MM.1S (cell line): Measurements from ENCODE around the gene CDC25B.

ENCODE experiments used
- DNase-seq: peaks from one replicate; pipeline ENCODE4 v3.0.0-alpha.2; 2015
- H2AFZ ChIP-seq: fragments of 300-600 bp; sonication (generic); 2 replicates; pipeline ENCODE4 v1.6.0; 2016; ENCODE audit warnings: antibody characterized with exemption, low read length
- H3F3A ChIP-seq: fragments of 300-600 bp; sonication (generic); 2 replicates; pipeline ENCODE4 v1.6.1; 2016; ENCODE audit warnings: mild to moderate bottlenecking, antibody characterized with exemption, low read length, moderate library complexity, mixed read lengths; ENCODE audit not compliant: insufficient read depth
- H3K27ac ChIP-seq: fragments of 300-600 bp; sonication (generic); 2 replicates; pipeline ENCODE4 v1.5.1; 2016; ENCODE audit warnings: mild to moderate bottlenecking, low read length
- H3K27me3 ChIP-seq: fragments of 300-600 bp; sonication (generic); replicated peaks from 2 replicates; pipeline ENCODE4 v1.6.0; 2016; ENCODE audit warnings: low read length; ENCODE audit not compliant: insufficient read depth
- H3K36me3 ChIP-seq: fragments of 300-600 bp; sonication (generic); replicated peaks from 2 replicates; pipeline ENCODE4 v1.6.1; 2016; ENCODE audit warnings: mild to moderate bottlenecking, low read length, mixed read lengths; ENCODE audit not compliant: insufficient read depth
- H3K4me1 ChIP-seq: fragments of 300-600 bp; sonication (generic); 2 replicates; pipeline ENCODE4 v1.6.1; 2016; ENCODE audit warnings: low read length, mixed read lengths
- H3K4me2 ChIP-seq: fragments of 300-600 bp; sonication (generic); 2 replicates; pipeline ENCODE4 v1.6.0; 2016; ENCODE audit warnings: low read depth, low read length
- H3K4me3 ChIP-seq: fragments of 300-600 bp; sonication (generic); 2 replicates; pipeline ENCODE4 v1.5.1; 2016; ENCODE audit warnings: low read length, mixed read lengths
- H3K79me2 ChIP-seq: fragments of 300-600 bp; sonication (generic); 2 replicates; pipeline ENCODE4 v1.6.1; 2016; ENCODE audit warnings: mixed run types, low read length, mixed read lengths
- H3K9ac ChIP-seq: fragments of 300-600 bp; sonication (generic); 2 replicates; pipeline ENCODE4 v1.6.1; 2016; ENCODE audit warnings: low read length, mixed read lengths
- H3K9me2 ChIP-seq: fragments of 300-600 bp; sonication (generic); replicated peaks from 2 replicates; pipeline ENCODE4 v1.6.1; 2016; ENCODE audit warnings: mild to moderate bottlenecking, low read length, mixed read lengths; ENCODE audit not compliant: insufficient read depth
- H3K9me3 ChIP-seq: fragments of 300-600 bp; sonication (generic); replicated peaks from 2 replicates; pipeline ENCODE4 v1.6.1; 2016; ENCODE audit warnings: mild to moderate bottlenecking, low read length, mixed read lengths; ENCODE audit not compliant: insufficient read depth
- H4K20me1 ChIP-seq: fragments of 300-600 bp; sonication (generic); 2 replicates; pipeline ENCODE4 v1.6.1; 2016; ENCODE audit warnings: mild to moderate bottlenecking, low read length, moderate library complexity, mixed read lengths; ENCODE audit not compliant: insufficient read depth
- CTCF ChIP-seq: fragments of 300-600 bp; sonication (generic); IDR thresholded peaks from 2 replicates; pipeline ENCODE4 v1.5.1; 2016; ENCODE audit warnings: antibody characterized with exemption, low read length, mixed read lengths
- EZH2 ChIP-seq: fragments of 300-600 bp; sonication (generic); optimal IDR thresholded peaks from 2 replicates; pipeline ENCODE3; 2017; ENCODE audit warnings: low read depth, mild to moderate bottlenecking, antibody characterized with exemption, low read length, mixed read lengths
- EZH2phosphoT487 ChIP-seq: fragments of 300-600 bp; sonication (generic); IDR thresholded peaks from 2 replicates; pipeline ENCODE4 v1.6.1; 2018; ENCODE audit warnings: antibody characterized with exemption, low read length

CDC25B gene

GRCh38 chr20:3800878-3801260 lies 4.8 kb downstream of the CDC25B start:
- Histone ChIP-seq H3K27ac (no peak overlapping the region), H3K9ac (no peak overlapping the region), H2AFZ (no peak overlapping the region), H3K4me2 (no peak overlapping the region), H3K27me3 (no peaks in the 10 kb centered on the region), H3K36me3 (peaks cover 3% of the 10 kb centered on the region), H3K9me2 (no peaks in the 10 kb centered on the region), H3K9me3 (no peaks in the 10 kb centered on the region), H3F3A (peaks cover 21% of the 10 kb centered on the region), H3K4me1 (peaks cover 23% of the 10 kb centered on the region), H3K79me2 (peaks cover 49% of the 10 kb centered on the region), H3K4me3 (no peak overlapping the region), H4K20me1 (no peaks in the 10 kb centered on the region)
- DNase-seq = no peak
- TF ChIP-seq EZH2phosphoT487 = no peak
- TF ChIP-seq EZH2 = no peak
- TF ChIP-seq CTCF = no peak

GRCh38 chr20:3801299-3801698 lies 5.2 kb downstream of the CDC25B start:
- no peak overlapping the region for H3K4me2 ChIP-seq
- H3F3A ChIP-seq = peaks cover 21% of the 10 kb centered on the region
- no peak for DNase-seq
- no peaks in the 10 kb centered on the region for H3K9me3 ChIP-seq
- H2AFZ ChIP-seq = no peak overlapping the region
- TF ChIP-seq EZH2 = no peak
- no peak for TF ChIP-seq CTCF
- no peak for TF ChIP-seq EZH2phosphoT487
- no peaks in the 10 kb centered on the region for H3K27me3 ChIP-seq
- no peak overlapping the region for H3K4me3 ChIP-seq
- H3K27ac ChIP-seq = no peak overlapping the region
- peaks cover 23% of the 10 kb centered on the region for H3K4me1 ChIP-seq
- peaks cover 3% of the 10 kb centered on the region for H3K36me3 ChIP-seq
- no peak overlapping the region for H3K9ac ChIP-seq
- H3K79me2 ChIP-seq = peaks cover 49% of the 10 kb centered on the region
- no peaks in the 10 kb centered on the region for H3K9me2 ChIP-seq
- H4K20me1 ChIP-seq = no peaks in the 10 kb centered on the region

- Histone ChIP-seq H3K4me2 (no peak overlapping the region), H3K27me3 (no peaks in the 10 kb centered on the region), H3K9me2 (no peaks in the 10 kb centered on the region), H3K9me3 (no peaks in the 10 kb centered on the region), H2AFZ (no peak overlapping the region), H3K79me2 (peaks cover 44% of the 10 kb centered on the region), H4K20me1 (no peaks in the 10 kb centered on the region), H3K4me3 (no peak overlapping the region), H3F3A (peaks cover 19% of the 10 kb centered on the region), H3K4me1 (peaks cover 23% of the 10 kb centered on the region), H3K27ac (no peak overlapping the region), H3K36me3 (peaks cover 3% of the 10 kb centered on the region), H3K9ac (no peak overlapping the region)
- DNase-seq = no peak
- TF ChIP-seq EZH2phosphoT487 = no peak
- TF ChIP-seq EZH2 = no peak
- no peak for TF ChIP-seq CTCF
Measured at GRCh38 chr20:3801846-3802245, 5.7 kb downstream of the CDC25B start.
